WTC11 (cell line): Measurements from ENCODE around the gene BCL7C. TPM values are rescaled to one million over a fixed set of nuclear protein-coding genes. Genes with fewer than 3 reads are reported as not detected.
A peak's percentile ranks its signal among the peaks of the same experiment; 100 is the strongest.

Experiments used
- ATAC-seq: fragments of 200-7000 bp; cut with Tn5 transposase; 2 replicates; pipeline ENCODE4 v1.10.0; 2021; ENCODE audit warnings: mild to moderate bottlenecking, moderate library complexity
- CTCF ChIA-PET: fragments of 300-600 bp; sonication (Branson Sonifier 250); formaldehyde crosslinking; loops from one replicate; lab custom pipeline; 2021; ENCODE audit warnings: antibody characterized with exemption; lab: Charles Lee
- POLR2A ChIA-PET: fragments of 350-600 bp; sonication (Branson Sonifier 250); formaldehyde crosslinking; loops from one replicate; lab custom pipeline; 2021; ENCODE audit warnings: antibody characterized with exemption; lab: Charles Lee
- DNase-seq: peaks from one replicate; pipeline ENCODE4 v3.0.0; 2021; ENCODE audit warnings: low spot score
- H3K27ac Mint-ChIP-seq: 2 replicates; pipeline ENCODE4 v1.8.0; 2021; ENCODE audit warnings: mixed read lengths
- H3K27me3 Mint-ChIP-seq: 2 replicates; pipeline ENCODE4 v1.8.0; 2021; ENCODE audit warnings: low read depth, mild to moderate bottlenecking, moderate library complexity, mixed read lengths
- H3K36me3 Mint-ChIP-seq: 2 replicates; pipeline ENCODE4 v1.8.0; 2021; ENCODE audit warnings: mixed read lengths
- H3K4me1 Mint-ChIP-seq: 2 replicates; pipeline ENCODE4 v1.8.0; 2022; ENCODE audit warnings: mixed read lengths
- H3K4me3 Mint-ChIP-seq: 2 replicates; pipeline ENCODE4 v1.8.0; 2021; ENCODE audit warnings: mild to moderate bottlenecking, moderate library complexity, mixed read lengths
- H3K9me3 Mint-ChIP-seq: 2 replicates; pipeline ENCODE4 v1.8.0; 2021; ENCODE audit warnings: mixed read lengths
- CREB1 ChIP-seq: sonication (generic); formaldehyde crosslinking; IDR thresholded peaks from 2 replicates; pipeline ENCODE4 v1.8.0; 2023; ENCODE audit warnings: mild to moderate bottlenecking, missing genetic modification reagents
- CREM ChIP-seq: sonication (generic); formaldehyde crosslinking; IDR thresholded peaks from 2 replicates; pipeline ENCODE4 v1.8.1; 2022; ENCODE audit warnings: mild to moderate bottlenecking, missing genetic modification reagents, moderate library complexity
- E2F5 ChIP-seq: sonication (generic); formaldehyde crosslinking; IDR thresholded peaks from 2 replicates; pipeline ENCODE4 v1.8.1; 2022; ENCODE audit warnings: mild to moderate bottlenecking, moderate library complexity, missing genetic modification reagents
- EMX1 ChIP-seq: fragments of 250-450 bp; sonication (Bioruptor Pico); IDR thresholded peaks from 2 replicates; pipeline ENCODE4 v1.8.0; 2021; ENCODE audit warnings: mild to moderate bottlenecking
- ESRRA ChIP-seq: sonication (generic); formaldehyde crosslinking; IDR thresholded peaks from 2 replicates; pipeline ENCODE4 v1.8.1; 2022; ENCODE audit warnings: mild to moderate bottlenecking, missing genetic modification reagents, borderline replicate concordance
- GABPB1 ChIP-seq: sonication (generic); formaldehyde crosslinking; IDR thresholded peaks from 2 replicates; pipeline ENCODE4 v1.8.1; 2023; ENCODE audit warnings: mild to moderate bottlenecking, missing genetic modification reagents
- GTF2I ChIP-seq: fragments of 250-450 bp; sonication (Bioruptor Pico); conservative IDR thresholded peaks from 2 replicates; pipeline ENCODE4 v1.4.0; 2021; ENCODE audit warnings: mild to moderate bottlenecking
- MYBL2 ChIP-seq: sonication (generic); formaldehyde crosslinking; IDR thresholded peaks from 2 replicates; pipeline ENCODE4 v1.8.1; 2023; ENCODE audit warnings: mild to moderate bottlenecking, moderate library complexity, missing genetic modification reagents
- NR2C2 ChIP-seq: sonication (generic); formaldehyde crosslinking; IDR thresholded peaks from 2 replicates; pipeline ENCODE4 v1.8.0; 2022; ENCODE audit warnings: mild to moderate bottlenecking, missing genetic modification reagents
- SP1 ChIP-seq: sonication (generic); formaldehyde crosslinking; conservative IDR thresholded peaks from 2 replicates; pipeline ENCODE4 v1.8.1; 2022; ENCODE audit warnings: missing genetic modification reagents
- TEAD1 ChIP-seq: sonication (generic); formaldehyde crosslinking; IDR thresholded peaks from 2 replicates; pipeline ENCODE4 v1.8.0; 2022; ENCODE audit warnings: mild to moderate bottlenecking, missing genetic modification reagents
- ZNF423 ChIP-seq: fragments of 250-450 bp; sonication (Bioruptor Pico); IDR thresholded peaks from 2 replicates; pipeline ENCODE4 v2.1.2; 2022; ENCODE audit warnings: mild to moderate bottlenecking, moderate library complexity
- total RNA-seq: library from RNA; stranded (reverse); gene quantifications from 3 replicates; pipeline ENCODE4 v1.2.3, GENCODE V29; 2021
- TF ChIP-seq, protein P1 (sequence below): fragments of 250-450 bp; sonication (Bioruptor Pico); IDR thresholded peaks from 2 replicates; pipeline ENCODE4 v1.9.0; 2021; ENCODE audit warnings: mild to moderate bottlenecking, borderline replicate concordance
- TF ChIP-seq, protein P2 (sequence below): fragments of 250-450 bp; sonication (Bioruptor Pico); IDR thresholded peaks from 2 replicates; pipeline ENCODE4 v2.1.2; 2022; ENCODE audit warnings: mild to moderate bottlenecking, moderate library complexity
- TF ChIP-seq, protein P3 (sequence below): fragments of 250-450 bp; sonication (Bioruptor Pico); conservative IDR thresholded peaks from 2 replicates; pipeline ENCODE4 v1.9.0; 2021; ENCODE audit warnings: mild to moderate bottlenecking
- TF ChIP-seq, protein P4 (sequence below): fragments of 200-600 bp; IDR thresholded peaks from 2 replicates; pipeline ENCODE4 v1.8.0; 2022; ENCODE audit warnings: antibody characterized with exemption

BCL7C gene
- total RNA-seq, 1 experiment from 2014 or later = 18.3 TPM

GRCh38 chr16:30922420-30922959 lies 28.6 kb upstream of the BCL7C start:
- no peaks in the 10 kb centered on the region for H3K9me3 Mint-ChIP-seq
- ChIA-PET CTCF (interaction anchor here (0.7 kb wide), 1 partner anchor 21 kb away, joined by 3 read pairs; no protein-coding TSS in a partner anchor), POLR2A (interaction anchor here (0.9 kb wide), 1 partner anchor 21 kb away, joined by 3 read pairs; no protein-coding TSS in a partner anchor)
- peak overlapping the region; percentile 100 for H3K27ac Mint-ChIP-seq
- DNase-seq = peak; percentile 100
- peak; percentile 99 for TF ChIP-seq NR2C2
- TF ChIP-seq EMX1 (CRISPR knock-in tag) = no peak
- TF ChIP-seq, protein P1, sequence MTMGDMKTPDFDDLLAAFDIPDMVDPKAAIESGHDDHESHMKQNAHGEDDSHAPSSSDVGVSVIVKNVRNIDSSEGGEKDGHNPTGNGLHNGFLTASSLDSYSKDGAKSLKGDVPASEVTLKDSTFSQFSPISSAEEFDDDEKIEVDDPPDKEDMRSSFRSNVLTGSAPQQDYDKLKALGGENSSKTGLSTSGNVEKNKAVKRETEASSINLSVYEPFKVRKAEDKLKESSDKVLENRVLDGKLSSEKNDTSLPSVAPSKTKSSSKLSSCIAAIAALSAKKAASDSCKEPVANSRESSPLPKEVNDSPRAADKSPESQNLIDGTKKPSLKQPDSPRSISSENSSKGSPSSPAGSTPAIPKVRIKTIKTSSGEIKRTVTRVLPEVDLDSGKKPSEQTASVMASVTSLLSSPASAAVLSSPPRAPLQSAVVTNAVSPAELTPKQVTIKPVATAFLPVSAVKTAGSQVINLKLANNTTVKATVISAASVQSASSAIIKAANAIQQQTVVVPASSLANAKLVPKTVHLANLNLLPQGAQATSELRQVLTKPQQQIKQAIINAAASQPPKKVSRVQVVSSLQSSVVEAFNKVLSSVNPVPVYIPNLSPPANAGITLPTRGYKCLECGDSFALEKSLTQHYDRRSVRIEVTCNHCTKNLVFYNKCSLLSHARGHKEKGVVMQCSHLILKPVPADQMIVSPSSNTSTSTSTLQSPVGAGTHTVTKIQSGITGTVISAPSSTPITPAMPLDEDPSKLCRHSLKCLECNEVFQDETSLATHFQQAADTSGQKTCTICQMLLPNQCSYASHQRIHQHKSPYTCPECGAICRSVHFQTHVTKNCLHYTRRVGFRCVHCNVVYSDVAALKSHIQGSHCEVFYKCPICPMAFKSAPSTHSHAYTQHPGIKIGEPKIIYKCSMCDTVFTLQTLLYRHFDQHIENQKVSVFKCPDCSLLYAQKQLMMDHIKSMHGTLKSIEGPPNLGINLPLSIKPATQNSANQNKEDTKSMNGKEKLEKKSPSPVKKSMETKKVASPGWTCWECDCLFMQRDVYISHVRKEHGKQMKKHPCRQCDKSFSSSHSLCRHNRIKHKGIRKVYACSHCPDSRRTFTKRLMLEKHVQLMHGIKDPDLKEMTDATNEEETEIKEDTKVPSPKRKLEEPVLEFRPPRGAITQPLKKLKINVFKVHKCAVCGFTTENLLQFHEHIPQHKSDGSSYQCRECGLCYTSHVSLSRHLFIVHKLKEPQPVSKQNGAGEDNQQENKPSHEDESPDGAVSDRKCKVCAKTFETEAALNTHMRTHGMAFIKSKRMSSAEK = no peak
- no peak for TF ChIP-seq MYBL2 (CRISPR knock-in tag)
- TF ChIP-seq CREB1 = 0 out of 2 replicates have a peak, but pooled peaks have one; percentile 53
- TF ChIP-seq, protein P2, sequence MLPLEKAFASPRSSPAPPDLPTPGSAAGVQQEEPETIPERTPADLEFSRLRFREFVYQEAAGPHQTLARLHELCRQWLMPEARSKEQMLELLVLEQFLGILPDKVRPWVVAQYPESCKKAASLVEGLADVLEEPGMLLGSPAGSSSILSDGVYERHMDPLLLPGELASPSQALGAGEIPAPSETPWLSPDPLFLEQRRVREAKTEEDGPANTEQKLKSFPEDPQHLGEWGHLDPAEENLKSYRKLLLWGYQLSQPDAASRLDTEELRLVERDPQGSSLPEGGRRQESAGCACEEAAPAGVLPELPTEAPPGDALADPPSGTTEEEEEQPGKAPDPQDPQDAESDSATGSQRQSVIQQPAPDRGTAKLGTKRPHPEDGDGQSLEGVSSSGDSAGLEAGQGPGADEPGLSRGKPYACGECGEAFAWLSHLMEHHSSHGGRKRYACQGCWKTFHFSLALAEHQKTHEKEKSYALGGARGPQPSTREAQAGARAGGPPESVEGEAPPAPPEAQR (CRISPR knock-in tag) = no peak
- TF ChIP-seq E2F5 (CRISPR knock-in tag) = 0 out of 2 replicates have a peak, but pooled peaks have one; percentile 33
- peak; percentile 82 for TF ChIP-seq SP1 (CRISPR knock-in tag)
- TF ChIP-seq TEAD1 (CRISPR knock-in tag) = 0 out of 2 replicates have a peak, but pooled peaks have one; percentile 5
- TF ChIP-seq, protein P3, sequence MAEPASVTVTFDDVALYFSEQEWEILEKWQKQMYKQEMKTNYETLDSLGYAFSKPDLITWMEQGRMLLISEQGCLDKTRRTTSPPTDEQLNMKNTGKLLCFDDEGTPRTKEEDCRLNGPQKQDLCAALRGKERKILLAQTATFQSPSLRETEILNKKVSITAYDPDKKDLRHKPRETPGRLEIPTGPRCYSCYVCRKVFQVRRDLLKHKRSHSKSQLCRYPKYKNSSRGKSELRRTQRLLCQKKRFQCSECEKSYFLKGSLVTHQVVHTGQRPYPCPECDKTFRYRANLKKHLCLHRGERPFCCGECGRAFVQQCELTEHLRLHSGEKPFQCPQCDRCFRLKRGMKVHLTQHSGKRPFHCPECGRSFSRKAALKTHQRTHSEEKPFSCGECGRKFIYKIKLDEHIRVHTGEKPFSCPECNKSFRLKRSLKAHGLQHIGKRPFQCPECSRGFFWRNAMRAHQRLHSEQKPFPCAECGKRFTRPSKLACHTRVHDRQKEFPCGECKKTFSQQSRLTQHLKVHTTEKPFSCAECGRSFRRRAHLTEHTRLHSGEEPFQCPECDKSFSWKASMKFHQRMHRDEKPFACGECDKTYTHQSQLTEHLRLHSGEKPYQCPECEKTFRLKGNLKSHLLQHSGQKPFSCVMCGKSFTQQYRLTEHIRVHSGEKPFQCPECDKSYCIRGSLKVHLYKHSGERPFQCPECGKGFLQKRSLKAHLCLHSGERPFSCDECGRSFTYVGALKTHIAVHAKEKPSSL = no peak
- TF ChIP-seq CREM (CRISPR knock-in tag) = peak; percentile 93
- TF ChIP-seq GABPB1 = peak; percentile 76
- no peak for TF ChIP-seq ESRRA (CRISPR knock-in tag)
- TF ChIP-seq, protein P4, sequence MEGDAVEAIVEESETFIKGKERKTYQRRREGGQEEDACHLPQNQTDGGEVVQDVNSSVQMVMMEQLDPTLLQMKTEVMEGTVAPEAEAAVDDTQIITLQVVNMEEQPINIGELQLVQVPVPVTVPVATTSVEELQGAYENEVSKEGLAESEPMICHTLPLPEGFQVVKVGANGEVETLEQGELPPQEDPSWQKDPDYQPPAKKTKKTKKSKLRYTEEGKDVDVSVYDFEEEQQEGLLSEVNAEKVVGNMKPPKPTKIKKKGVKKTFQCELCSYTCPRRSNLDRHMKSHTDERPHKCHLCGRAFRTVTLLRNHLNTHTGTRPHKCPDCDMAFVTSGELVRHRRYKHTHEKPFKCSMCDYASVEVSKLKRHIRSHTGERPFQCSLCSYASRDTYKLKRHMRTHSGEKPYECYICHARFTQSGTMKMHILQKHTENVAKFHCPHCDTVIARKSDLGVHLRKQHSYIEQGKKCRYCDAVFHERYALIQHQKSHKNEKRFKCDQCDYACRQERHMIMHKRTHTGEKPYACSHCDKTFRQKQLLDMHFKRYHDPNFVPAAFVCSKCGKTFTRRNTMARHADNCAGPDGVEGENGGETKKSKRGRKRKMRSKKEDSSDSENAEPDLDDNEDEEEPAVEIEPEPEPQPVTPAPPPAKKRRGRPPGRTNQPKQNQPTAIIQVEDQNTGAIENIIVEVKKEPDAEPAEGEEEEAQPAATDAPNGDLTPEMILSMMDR = no peak
- no peak for TF ChIP-seq ZNF423 (CRISPR knock-in tag)
- no peak for TF ChIP-seq GTF2I (CRISPR knock-in tag)
- peak overlapping the region; percentile 99 for H3K4me3 Mint-ChIP-seq
- peaks cover 10% of the 10 kb centered on the region; the same call in 1 of the 2 replicates for H3K36me3 Mint-ChIP-seq
- no peaks in the 10 kb centered on the region; the same call in 1 of the 2 replicates for H3K27me3 Mint-ChIP-seq
- peaks cover 20% of the 10 kb centered on the region for H3K4me1 Mint-ChIP-seq
- ATAC-seq = peak; percentile 72
